GM18858 (cell line): Measurements from ENCODE around the gene CFAP73.
"Not testable (repeated sequence)": the region's sequence is repeated elsewhere in the genome, so short reads cannot be mapped to it uniquely, and the experiment has no call there.

Experiments
- ATAC-seq: cut with Tn5 transposase; IDR thresholded peaks from one replicate; pipeline ENCODE4 v1.9.1; 2021; ENCODE audit not compliant: unreplicated experiment

Gene CFAP73

GRCh38 chr12:113186666-113187325 lies 37.3 kb downstream of the CFAP73 start:
- ATAC-seq: no peak

GRCh38 chr12:113189361-113189760 lies 39.8 kb downstream of the CFAP73 start:
- ATAC-seq: no peak

- ATAC-seq: no peak
Measured at GRCh38 chr12:113190761-113191160, 41.2 kb downstream of the CFAP73 start.

DNA sequence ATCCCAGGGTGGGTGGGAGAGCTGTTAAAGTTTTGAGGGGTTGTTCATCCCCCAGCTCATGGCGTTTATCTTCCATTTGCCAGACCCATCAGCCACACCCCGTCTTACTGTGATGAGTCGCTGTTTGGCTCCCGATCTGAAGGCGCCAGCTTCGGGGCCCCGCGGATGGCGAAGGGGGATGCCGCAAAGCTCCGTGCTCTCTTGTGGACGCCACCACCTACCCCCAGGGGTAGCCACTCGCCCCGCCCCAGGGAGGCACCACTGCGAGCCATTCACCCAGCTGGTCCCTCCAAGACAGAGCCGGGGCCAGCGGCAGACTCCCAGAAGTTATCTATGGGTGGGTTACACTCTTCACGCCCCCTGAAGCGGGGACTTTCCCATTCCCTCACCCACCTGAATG lies 41.7 kb downstream of the CFAP73 start:
- ATAC-seq: no peak

GRCh38 chr12:113194971-113195391 lies 45.5 kb downstream of the CFAP73 start:
- no peak for ATAC-seq

- no peak for ATAC-seq
Measured at GRCh38 chr12:113195598-113195997, 46.1 kb downstream of the CFAP73 start.

- no peak for ATAC-seq
Measured at GRCh38 chr12:113196582-113196981, 47.1 kb downstream of the CFAP73 start.

DNA sequence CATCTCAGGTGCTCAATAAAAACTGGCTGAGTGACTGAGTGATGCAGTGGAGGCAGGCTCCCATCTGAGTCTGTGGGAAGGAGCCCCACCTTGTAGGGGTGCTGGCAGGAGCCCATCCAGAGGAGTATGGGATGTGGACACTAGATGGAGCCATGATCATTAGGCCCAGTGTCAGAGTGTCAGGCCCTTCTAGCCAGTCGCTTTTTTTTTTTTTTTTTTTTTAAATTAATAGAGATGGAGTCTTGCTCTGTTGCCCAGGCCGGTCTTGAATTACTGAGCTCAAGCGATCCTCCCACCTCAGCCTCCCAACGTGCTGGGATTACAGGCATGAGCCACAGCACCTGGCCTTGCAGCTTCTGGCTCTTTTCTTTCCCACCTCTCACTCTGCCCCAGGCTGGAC lies 47.5 kb downstream of the CFAP73 start:
- no peak for ATAC-seq

DNA sequence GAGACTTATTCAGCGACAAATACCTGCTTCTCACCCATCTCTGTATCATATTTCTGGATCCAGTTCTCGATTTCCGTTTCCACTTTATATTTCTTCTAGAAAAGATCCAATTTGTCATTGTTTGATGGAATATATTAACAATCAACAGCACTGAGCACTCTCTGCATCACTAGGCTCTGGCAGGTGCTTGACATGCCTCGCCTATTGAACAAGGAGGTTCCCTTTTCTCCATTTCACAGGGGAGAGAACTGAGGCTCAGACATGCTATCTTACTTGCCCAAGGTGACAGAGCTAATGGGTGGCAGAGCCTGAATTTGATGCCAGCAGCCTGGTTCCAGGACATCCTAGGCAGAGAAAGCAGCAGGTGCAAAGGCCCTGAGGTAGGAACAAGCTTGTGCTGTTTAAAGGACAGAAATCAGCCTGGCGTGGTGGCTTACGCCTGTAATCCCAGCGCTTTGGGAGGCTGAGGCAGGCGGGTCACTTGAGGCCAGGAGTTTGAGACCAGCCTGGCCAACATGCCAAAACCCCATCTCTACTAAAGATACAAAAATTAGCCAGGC lies 48.1 kb downstream of the CFAP73 start:
- no peak for ATAC-seq

GRCh38 chr12:113198296-113198695 lies 48.8 kb downstream of the CFAP73 start:
- no peak for ATAC-seq

DNA sequence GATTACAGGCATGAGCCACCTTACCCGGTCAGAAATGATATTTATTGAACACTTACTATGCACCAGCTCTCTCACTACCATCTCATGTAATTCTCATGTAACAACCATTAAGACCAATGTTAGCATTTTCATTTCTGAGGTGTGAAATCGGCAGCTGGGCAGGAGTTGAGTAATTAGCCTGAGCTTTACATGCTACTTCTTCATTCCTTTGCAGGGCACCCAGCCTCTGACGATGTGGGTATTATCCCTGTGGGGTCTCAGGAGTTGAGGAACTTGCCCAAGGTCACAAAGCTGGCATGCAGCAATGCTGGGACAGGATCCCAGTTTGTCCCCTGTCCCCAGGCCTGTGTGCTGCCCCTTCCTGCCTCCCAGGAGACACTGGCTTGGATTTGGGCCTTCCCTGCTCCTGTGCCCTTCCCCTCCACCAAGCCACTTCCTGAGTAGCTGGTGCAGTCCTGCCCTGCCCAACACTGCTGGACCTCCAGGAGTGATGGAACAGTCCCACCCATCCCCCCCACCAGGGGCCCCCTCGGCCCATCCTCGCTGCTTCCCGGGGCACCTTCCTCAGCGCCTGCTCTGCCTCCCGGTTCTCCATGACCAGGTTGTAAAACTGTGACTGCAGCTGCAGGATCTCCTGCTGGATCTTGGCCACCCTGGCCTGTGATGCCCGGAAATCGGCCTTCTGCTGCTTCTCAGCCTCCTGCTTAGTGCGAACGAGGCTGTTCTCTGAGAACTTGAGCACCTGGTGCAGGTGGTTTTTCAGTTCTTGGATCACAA lies 50.7 kb downstream of the CFAP73 start:
- ATAC-seq: no peak

DNA sequence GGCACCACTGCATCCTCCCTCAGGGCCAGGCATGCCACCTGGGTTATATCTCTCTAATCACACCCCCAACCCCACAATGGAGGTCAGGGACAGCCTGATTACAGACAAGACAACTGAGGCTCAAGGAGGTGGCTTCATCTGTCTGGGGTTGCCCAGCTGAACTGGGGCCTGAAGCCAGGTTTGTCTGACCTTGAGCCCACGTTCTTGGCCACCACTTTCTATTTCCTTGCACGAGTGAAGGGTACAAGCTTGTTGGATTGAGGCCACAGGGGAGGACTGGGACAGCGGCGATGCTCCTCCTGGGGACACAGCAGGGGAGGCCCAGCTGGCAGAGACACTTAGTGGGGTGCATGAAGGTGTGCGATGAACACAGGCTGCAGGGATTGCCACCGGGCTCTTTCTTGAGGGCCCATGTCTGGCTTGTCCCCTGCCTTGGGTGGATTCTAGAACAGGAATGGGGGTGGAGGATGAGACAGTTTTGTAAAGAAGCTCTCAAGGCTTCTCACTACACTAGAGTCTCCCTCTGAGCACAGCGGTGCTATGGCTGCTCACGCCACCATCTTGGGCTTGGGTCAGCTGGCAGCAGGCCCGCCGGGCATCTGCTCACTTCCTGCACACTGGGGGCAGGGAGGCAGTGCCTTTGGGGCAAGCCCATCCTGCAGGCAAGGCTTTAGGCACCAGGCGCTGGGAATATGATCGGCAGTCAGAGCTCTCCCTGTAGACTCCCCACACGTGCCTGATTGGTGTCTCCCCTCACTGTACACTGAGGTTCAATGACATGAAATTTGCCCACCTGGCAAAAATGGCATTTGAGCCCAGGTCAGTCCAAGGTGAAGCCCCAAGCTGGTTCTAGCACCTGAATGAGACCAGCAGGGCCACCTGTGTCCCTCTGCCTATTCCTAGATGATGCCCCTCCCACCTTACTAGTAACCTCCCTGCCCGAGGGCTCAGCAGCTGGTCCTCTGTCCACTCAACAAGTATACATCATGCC lies 52.0 kb downstream of the CFAP73 start:
- no peak for ATAC-seq

DNA sequence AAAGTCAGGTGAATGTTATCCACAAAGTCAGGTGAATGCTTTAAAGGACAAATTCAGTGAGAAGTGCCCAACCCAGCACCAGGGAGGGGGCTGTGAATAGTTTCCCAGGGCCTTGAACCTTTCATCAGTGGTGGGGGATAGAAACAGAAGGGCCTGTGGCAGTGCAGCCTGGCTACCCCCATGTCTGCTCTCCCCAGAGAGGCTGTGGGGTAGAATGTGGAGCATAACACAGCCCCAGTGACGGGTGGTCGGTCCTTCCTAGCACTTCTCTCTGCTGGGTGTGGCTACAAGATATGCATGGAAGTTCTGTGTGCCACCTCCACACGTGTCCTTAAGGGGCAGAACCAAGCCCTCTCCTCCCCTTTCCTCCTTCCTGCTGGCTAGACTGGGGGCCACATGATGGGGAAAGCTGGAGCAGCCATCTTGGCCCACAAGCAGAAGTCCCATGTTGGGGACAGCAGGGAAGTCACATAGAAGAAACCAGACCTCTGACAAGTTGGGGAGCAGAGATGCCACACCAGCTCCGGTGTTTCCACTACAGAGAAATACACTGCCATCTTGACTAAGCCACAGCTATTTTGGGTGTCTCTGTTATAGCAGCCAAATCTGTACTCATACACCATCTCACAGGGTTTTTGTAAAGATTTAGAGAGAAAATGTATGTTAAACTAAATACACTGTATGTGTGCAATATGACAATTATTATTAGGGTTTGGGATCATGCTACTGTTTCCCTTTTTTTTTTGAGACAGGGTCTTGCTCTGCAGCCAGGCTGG lies 53.0 kb downstream of the CFAP73 start:
- ATAC-seq: no peak

DNA sequence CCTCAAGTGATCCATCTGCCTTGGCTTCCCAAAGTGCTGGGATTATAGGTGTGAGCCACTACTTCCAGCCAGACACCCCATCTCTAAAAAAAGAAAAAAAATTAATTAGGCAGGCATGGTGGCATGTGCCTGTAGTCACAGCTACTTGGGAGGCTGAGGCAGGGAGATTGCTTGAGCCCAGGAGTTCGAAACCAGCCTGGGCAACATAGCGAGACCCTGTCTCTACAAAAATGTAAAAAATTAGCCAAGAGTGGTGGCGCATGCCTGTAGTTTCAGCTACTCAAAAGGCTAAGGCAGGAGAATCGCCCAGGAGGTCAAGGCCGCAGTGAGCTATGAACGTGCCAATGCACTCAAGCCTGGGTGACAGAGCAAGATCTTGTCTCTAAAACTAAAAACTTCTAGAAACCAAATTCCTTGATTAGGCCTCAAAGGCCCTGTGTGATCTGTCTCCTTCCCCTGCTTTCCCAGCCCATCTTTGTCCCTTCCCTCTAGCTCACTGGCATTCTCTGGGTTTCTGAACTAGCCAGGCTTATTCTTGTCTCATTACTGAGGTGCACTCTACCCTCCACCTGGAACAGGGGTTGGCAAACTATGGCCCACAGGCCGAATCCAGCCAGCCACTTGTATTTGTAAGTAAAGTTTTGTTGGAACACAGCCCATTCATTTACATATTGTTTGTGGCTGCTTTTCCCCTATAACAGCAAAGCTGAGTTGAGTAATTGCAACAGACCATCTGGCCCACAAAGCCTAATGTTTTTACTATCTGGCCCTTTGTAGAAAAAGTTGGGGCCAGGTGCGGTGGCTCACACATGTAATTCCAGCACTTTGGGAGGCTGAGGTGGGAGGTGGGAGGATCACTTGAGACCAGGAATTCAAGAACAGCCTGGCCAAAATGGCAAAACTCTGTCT lies 54.6 kb downstream of the CFAP73 start:
- no peak for ATAC-seq

DNA sequence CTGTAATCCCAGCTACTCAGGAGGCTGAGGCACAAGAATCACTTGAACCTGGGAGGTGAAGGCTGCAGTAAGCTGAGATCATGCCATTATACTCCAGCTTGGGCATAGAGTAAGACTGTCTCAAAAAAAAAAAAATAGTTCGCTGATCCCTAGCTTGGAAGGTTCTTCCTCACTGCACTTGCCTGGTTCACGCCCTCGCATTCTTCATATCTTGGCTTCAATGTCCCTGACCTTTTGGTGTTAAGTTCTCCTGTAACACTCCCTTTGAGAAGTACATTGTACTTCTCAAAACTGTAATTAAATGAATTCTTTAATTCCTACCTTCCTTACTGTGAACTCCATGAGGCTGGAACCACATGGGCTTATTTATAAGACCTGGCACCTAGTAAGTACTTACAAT lies 55.3 kb downstream of the CFAP73 start:
- ATAC-seq: no peak

- ATAC-seq: not testable (repeated sequence)
Measured at GRCh38 chr12:113206802-113207201, 57.3 kb downstream of the CFAP73 start.

DNA sequence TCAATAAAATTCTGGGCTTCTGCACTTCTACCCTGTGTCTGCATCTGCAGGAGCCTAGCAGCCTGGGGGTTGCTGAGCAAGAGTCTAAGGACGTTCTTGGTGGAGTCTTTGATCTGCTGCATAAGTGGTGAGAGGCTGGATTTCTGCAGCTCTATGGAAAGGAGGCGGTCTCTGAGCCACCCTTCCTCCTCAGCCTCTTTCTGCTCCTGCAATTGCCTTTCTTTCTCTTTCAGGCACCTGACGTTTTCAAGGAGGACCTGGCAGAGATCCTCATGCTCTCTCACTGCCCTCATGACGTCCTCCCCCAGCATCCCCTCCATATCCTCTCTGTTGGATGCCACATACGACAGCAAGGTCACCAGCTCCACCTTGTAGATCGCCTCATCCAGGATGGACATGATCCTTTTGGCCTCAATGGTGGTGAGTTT lies 58.1 kb downstream of the CFAP73 start:
- no peak for ATAC-seq

DNA sequence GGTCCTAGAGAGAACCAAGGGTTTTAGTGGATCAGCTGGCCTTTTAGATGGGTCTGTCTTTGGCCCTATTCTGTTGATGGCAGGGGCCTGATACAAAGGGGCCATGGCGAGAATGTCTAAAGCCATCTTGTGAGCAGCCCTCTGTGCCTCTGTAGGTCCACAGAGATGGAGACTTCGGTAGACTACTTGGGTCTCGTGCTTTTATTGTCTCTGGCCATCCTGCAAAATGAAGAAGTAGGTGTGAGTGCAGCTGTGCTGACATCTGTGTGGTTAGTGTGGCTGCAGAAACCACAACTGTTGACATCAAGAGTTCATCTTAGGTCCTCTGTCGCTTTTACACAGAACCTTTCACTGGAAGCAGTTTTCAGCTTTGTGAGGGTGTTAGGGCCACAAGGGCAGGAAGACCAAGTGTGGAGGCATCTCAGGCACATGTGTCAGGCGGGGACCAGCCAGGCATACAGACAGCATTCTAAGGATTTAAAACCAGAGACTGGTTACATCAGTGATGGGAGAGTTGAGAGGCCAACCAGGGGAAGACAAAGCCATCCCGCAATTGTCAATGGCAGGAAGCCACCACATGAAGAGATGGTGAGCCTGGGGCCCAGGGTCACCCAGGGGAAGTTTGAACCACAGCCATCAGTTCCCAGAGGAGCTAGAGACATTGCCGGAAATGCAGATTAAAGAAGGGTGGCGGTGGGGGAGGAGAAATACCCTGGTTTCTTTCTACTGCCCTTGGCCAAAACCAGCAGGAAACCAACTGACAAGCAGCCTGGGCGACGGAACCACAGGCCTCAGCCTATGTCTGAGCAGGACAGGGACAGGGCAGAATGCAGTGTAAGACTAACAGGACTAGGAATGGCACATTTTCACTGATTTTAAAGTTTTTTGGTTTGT lies 58.8 kb downstream of the CFAP73 start:
- peak; percentile 78 for ATAC-seq
